Esophagus muscularis mucosa (tissue), 4 donors: Measurements from ENCODE around the gene CAPSL.

ENCODE experiments used
- CTCF ChIP-seq, 3 experiments: fragments of 200-600 bp in 2 of 3; fragments of 450-650 bp in 1 of 3; sonication (generic) in 2 of 3; IDR thresholded peaks; one replicate each; pipeline ENCODE4 v1.5.1; 2017 to 2019; ENCODE audit warnings: antibody characterized with exemption in 3 of 3, mild to moderate bottlenecking in 2 of 3, moderate library complexity in 1 of 3
- EP300 ChIP-seq: sonication (generic); formaldehyde crosslinking; IDR thresholded peaks from one replicate; pipeline ENCODE4 v1.6.1; 2017; ENCODE audit warnings: antibody characterized with exemption
- POLR2A ChIP-seq: fragments of 450-650 bp; IDR thresholded peaks from one replicate; pipeline ENCODE4 v1.6.1; 2017; ENCODE audit warnings: antibody characterized with exemption, moderate library complexity, mild to moderate bottlenecking, low read depth
- POLR2AphosphoS5 ChIP-seq, 2 donors: sonication (generic); formaldehyde crosslinking; IDR thresholded peaks; one replicate each; pipeline ENCODE4 v1.6.1; 2017; ENCODE audit warnings: antibody characterized with exemption in 2 of 2

GRCh38 chr5:35898952-35899660 lies 39.3 kb downstream of the CAPSL start:
- TF ChIP-seq CTCF (IDR thresholded peaks at IDR 0.05) (no peak), POLR2A (no peak), EP300 (no peak), POLR2AphosphoS5 (IDR thresholded peaks at IDR 0.05) (no peak)
